CD14-positive monocyte (primary cell): ENCODE results near the gene DOCK10. TPM values are rescaled to one million over a fixed set of nuclear protein-coding genes. Genes with fewer than 3 reads are reported as not detected.

Experiments used
- DNase-seq, 3 donors: peaks; one replicate each; pipeline ENCODE4 v3.0.0-alpha.2; 2011 to 2022
- H2AFZ ChIP-seq: 2 replicates; pipeline ENCODE4 v1.6.0; 2012; ENCODE audit warnings: mild to moderate bottlenecking, low read depth, low read length, inconsistent platforms; ENCODE audit not compliant: insufficient read depth, poor library complexity, severe bottlenecking
- H3K27ac ChIP-seq, 2 donors: 1 replicate in 1 of 2; 2 replicates in 1 of 2; pipeline ENCODE4 v1.5.1; 2012 to 2013; ENCODE audit warnings: low read length in 2 of 2, control low read depth in 1 of 2, inconsistent platforms in 1 of 2, low read depth in 1 of 2, mild to moderate bottlenecking in 1 of 2
- H3K27me3 ChIP-seq, 2 donors: one replicate each; pipeline versions ENCODE4 v1.6.0 to v1.6.1; 2011 to 2013; ENCODE audit warnings: low read length in 2 of 2; ENCODE audit not compliant: control insufficient read depth in 2 of 2, insufficient read depth in 2 of 2
- H3K36me3 ChIP-seq, 2 donors: replicated peaks in 1 of 2; 1 replicate in 1 of 2; 2 replicates in 1 of 2; pipeline versions ENCODE4 v1.5.1 to v1.6.1; 2012 to 2013; ENCODE audit warnings: low read length in 2 of 2, control low read depth in 1 of 2, inconsistent platforms in 1 of 2, mild to moderate bottlenecking in 1 of 2; ENCODE audit not compliant: insufficient read depth in 2 of 2, control insufficient read depth in 1 of 2
- H3K4me1 ChIP-seq, 2 donors: 1 replicate in 1 of 2; 2 replicates in 1 of 2; pipeline versions ENCODE4 v1.5.1 to v1.6.1; 2012 to 2013; ENCODE audit warnings: low read length in 2 of 2, control low read depth in 1 of 2, inconsistent platforms in 1 of 2, mild to moderate bottlenecking in 1 of 2, moderate library complexity in 1 of 2; ENCODE audit not compliant: insufficient read depth in 2 of 2, control insufficient read depth in 1 of 2
- H3K4me2 ChIP-seq: replicated peaks from 2 replicates; pipeline ENCODE3; 2012; ENCODE audit warnings: low read length, moderate library complexity, mild to moderate bottlenecking; ENCODE audit not compliant: poor library complexity, severe bottlenecking; ENCODE audit errors: extremely low read depth
- H3K4me3 ChIP-seq, 3 experiments: fragments of 200-600 bp in 1 of 3; sonication (generic) in 1 of 3; replicated peaks in 1 of 3; 1 replicate in 2 of 3; 2 replicates in 1 of 3; pipeline ENCODE4 v1.5.1; 2011 to 2013; ENCODE audit warnings: low read length in 3 of 3, mild to moderate bottlenecking in 3 of 3, control low read depth in 2 of 3, low read depth in 2 of 3, inconsistent platforms in 1 of 3, moderate library complexity in 1 of 3
- H3K79me2 ChIP-seq: 2 replicates; pipeline ENCODE4 v1.6.0; 2012; ENCODE audit warnings: mild to moderate bottlenecking, control low read depth, inconsistent platforms, low read length, moderate library complexity; ENCODE audit not compliant: insufficient read depth
- H3K9ac ChIP-seq: 2 replicates; pipeline ENCODE4 v1.6.0; 2017; ENCODE audit warnings: low read length, mild to moderate bottlenecking; ENCODE audit not compliant: insufficient read depth, poor library complexity, severe bottlenecking
- H3K9me3 ChIP-seq, 2 donors: replicated peaks in 1 of 2; 1 replicate in 1 of 2; 2 replicates in 1 of 2; pipeline versions ENCODE4 v1.5.1 to v1.6.1; 2012 to 2013; ENCODE audit warnings: low read length in 2 of 2, control low read depth in 1 of 2; ENCODE audit not compliant: control insufficient read depth in 1 of 2, insufficient read depth in 1 of 2
- H4K20me1 ChIP-seq: 2 replicates; pipeline ENCODE4 v1.6.0; 2012; ENCODE audit warnings: mild to moderate bottlenecking, low read length, control low read depth, moderate library complexity; ENCODE audit not compliant: insufficient read depth
- H3K27ac Mint-ChIP-seq, 7 donors: one replicate each; pipeline ENCODE4 v1.8.0; 2020; ENCODE audit warnings: mild to moderate bottlenecking in 7 of 7, mixed read lengths in 7 of 7, moderate library complexity in 6 of 7, inconsistent platforms in 2 of 7
- H3K27me3 Mint-ChIP-seq, 3 donors: one replicate each; pipeline ENCODE4 v1.8.0; 2021 to 2022; ENCODE audit warnings: low read depth in 3 of 3, mild to moderate bottlenecking in 3 of 3, mixed read lengths in 3 of 3, moderate library complexity in 3 of 3, inconsistent platforms in 1 of 3
- H3K36me3 Mint-ChIP-seq, 2 donors: one replicate each; pipeline ENCODE4 v1.8.0; 2020; ENCODE audit warnings: mixed read lengths in 2 of 2, inconsistent platforms in 1 of 2, mild to moderate bottlenecking in 1 of 2
- H3K4me1 Mint-ChIP-seq: one replicate; pipeline ENCODE4 v1.8.0; 2020; ENCODE audit warnings: mild to moderate bottlenecking, mixed read lengths
- H3K4me3 Mint-ChIP-seq, 2 donors: one replicate each; pipeline ENCODE4 v1.8.0; 2020; ENCODE audit warnings: mild to moderate bottlenecking in 2 of 2, mixed read lengths in 2 of 2, moderate library complexity in 1 of 2
- H3K9me3 Mint-ChIP-seq, 7 donors: one replicate each; pipeline ENCODE4 v1.8.0; 2020 to 2022; ENCODE audit warnings: mixed read lengths in 7 of 7, mild to moderate bottlenecking in 6 of 7, moderate library complexity in 6 of 7, inconsistent platforms in 2 of 7
- WGBS: methylation state at CpG from one replicate; pipeline ENCODE4 v1.1.5; 2013; ENCODE audit warnings: missing lambda C conversion rate; ENCODE audit not compliant: insufficient coverage; 5-methylcytosine and 5-hydroxymethylcytosine counted together
- intact Hi-C, 2 donors: fragments of 100-400 bp; cut with micrococcal nuclease; formaldehyde crosslinking; loops; one replicate each; pipeline versions ENCODE4 v1.15.0 to v1.15.1; 2023
- polyA plus RNA-seq, 3 donors: library from polyadenylated mRNA; depleted of rRNA in 1 of 3; unstranded in 2 of 3; stranded (reverse) in 1 of 3; fragments of 300-500 nt in 2 of 3; fragments of >200 nt in 1 of 3; fragmentation: Illumina TruSeq in 2 of 3; gene quantifications; 1 replicate in 2 of 3; 2 replicates in 1 of 3; pipeline ENCODE4 v1.2.3, GENCODE V29; 2012 to 2021
- TF ChIP-seq, protein P1 (sequence below): fragments of 200-600 bp; IDR thresholded peaks from one replicate; pipeline ENCODE4 v1.8.0; 2022; ENCODE audit warnings: antibody characterized with exemption, mild to moderate bottlenecking

The DOCK10 gene
- polyA plus RNA-seq, 3 donors: 9.5 to 30.9 (median 16.5) TPM

DNA sequence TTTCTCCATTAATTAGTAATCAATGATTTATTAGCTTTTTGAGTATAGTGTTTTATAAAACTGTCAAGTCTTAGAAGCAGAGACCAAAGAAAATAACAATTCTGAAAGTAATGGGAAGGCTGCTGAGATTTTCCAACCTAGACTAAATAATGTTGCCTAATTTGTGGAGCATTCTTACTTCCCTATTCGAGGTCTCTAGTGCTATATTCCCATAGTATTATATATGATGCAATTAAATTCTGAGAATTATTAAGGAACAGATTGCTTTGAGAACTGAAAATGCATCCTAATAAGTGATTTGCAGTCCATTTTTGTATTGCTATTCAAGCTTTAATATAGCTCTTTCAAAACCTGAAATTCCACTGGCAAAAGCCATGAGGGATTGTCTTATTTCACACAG is 27.7 kb upstream of the DOCK10 start:
- intact Hi-C loops: no loop called here
- Histone ChIP-seq H3K79me2 (no peaks in the 10 kb centered on the region), H3K27ac (no peak overlapping the region), H4K20me1 (no peaks in the 10 kb centered on the region), H3K9ac (no peak overlapping the region), H2AFZ (no peak overlapping the region), H3K4me1 (peaks cover 0 to 3% of the 10 kb centered on the region in 2 donors), H3K9me3 (peaks cover 5 to 9% of the 10 kb centered on the region in 2 donors), H3K4me3 (no peak overlapping the region), H3K4me2 (no peak overlapping the region), H3K36me3 (no peaks in the 10 kb centered on the region), H3K27me3 (no peaks in the 10 kb centered on the region)
- H3K4me1 Mint-ChIP-seq: peaks cover 8% of the 10 kb centered on the region
- TF ChIP-seq, protein P1, sequence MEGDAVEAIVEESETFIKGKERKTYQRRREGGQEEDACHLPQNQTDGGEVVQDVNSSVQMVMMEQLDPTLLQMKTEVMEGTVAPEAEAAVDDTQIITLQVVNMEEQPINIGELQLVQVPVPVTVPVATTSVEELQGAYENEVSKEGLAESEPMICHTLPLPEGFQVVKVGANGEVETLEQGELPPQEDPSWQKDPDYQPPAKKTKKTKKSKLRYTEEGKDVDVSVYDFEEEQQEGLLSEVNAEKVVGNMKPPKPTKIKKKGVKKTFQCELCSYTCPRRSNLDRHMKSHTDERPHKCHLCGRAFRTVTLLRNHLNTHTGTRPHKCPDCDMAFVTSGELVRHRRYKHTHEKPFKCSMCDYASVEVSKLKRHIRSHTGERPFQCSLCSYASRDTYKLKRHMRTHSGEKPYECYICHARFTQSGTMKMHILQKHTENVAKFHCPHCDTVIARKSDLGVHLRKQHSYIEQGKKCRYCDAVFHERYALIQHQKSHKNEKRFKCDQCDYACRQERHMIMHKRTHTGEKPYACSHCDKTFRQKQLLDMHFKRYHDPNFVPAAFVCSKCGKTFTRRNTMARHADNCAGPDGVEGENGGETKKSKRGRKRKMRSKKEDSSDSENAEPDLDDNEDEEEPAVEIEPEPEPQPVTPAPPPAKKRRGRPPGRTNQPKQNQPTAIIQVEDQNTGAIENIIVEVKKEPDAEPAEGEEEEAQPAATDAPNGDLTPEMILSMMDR: no peak
- no peaks in the 10 kb centered on the region for H3K36me3 Mint-ChIP-seq
- H3K9me3 Mint-ChIP-seq: peaks cover 4 to 25% (median 22%) of the 10 kb centered on the region in 7 donors
- H3K27ac Mint-ChIP-seq: no peak overlapping the region
- H3K4me3 Mint-ChIP-seq: no peak overlapping the region
- DNase-seq: no peak
- WGBS: no CpG with 5 or more reads among the region's 1 CpG
- H3K27me3 Mint-ChIP-seq: peaks cover 0 to 2% (median 0%) of the 10 kb centered on the region in 3 donors

DNA sequence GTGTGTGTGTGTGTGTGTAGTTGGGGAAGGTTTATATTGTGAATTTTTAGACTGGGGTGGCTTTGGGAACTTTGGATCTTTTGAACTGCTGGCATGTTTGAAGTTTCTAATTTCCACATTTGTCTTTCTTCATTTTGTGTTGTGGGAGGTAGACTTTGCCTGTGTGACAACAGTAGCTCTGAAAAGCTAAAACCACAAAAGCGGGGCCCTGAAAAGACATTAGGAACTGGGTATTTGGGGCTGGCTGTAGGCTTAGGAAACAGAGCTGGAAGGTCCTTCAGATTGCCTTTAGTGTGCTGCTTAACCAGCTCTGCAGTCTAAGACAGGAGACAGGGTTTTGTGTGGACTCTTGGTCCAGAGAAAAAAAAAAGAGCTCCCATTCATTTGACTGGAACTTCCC is 27.2 kb upstream of the DOCK10 start:
- Histone ChIP-seq H3K9me3 (peaks cover 5 to 9% of the 10 kb centered on the region in 2 donors), H4K20me1 (no peaks in the 10 kb centered on the region), H3K4me3 (no peak overlapping the region), H2AFZ (no peak overlapping the region), H3K27me3 (no peaks in the 10 kb centered on the region), H3K36me3 (no peaks in the 10 kb centered on the region), H3K4me1 (peaks cover 0 to 3% of the 10 kb centered on the region in 2 donors), H3K79me2 (no peaks in the 10 kb centered on the region), H3K9ac (no peak overlapping the region), H3K27ac (no peak overlapping the region), H3K4me2 (no peak overlapping the region)
- Mint-ChIP-seq H3K4me1 (peaks cover 8% of the 10 kb centered on the region), H3K4me3 (no peak overlapping the region), H3K36me3 (no peaks in the 10 kb centered on the region), H3K9me3 (peaks cover 4 to 26% (median 22%) of the 10 kb centered on the region in 7 donors), H3K27me3 (peaks cover 0 to 2% (median 0%) of the 10 kb centered on the region in 3 donors), H3K27ac (no peak overlapping the region)
- no peak for DNase-seq
- WGBS: 75% methylated on average over 1 of the region's 1 CpG
- TF ChIP-seq, protein P1: no peak
- intact Hi-C loops: no loop called here
